T-helper 2 cell treated with Interferon-gamma antibody and Interleukin-4, amounts not matched to agents 5 μg/mL and 100 μg/mL, for 36 hours (primary cell): ENCODE measurements around the gene SUSD4.

ENCODE experiments used
- DNase-seq: peaks from one replicate; pipeline ENCODE4 v3.0.0; 2021; ENCODE audit warnings: low spot score
- H3K27ac Mint-ChIP-seq: one replicate; pipeline ENCODE4 v1.8.0; 2021; ENCODE audit warnings: mild to moderate bottlenecking, mixed read lengths
- H3K27me3 Mint-ChIP-seq: one replicate; pipeline ENCODE4 v1.8.0; 2021; ENCODE audit warnings: low read depth, mixed read lengths
- H3K36me3 Mint-ChIP-seq: one replicate; pipeline ENCODE4 v1.8.0; 2021; ENCODE audit warnings: low read depth, mixed read lengths
- H3K4me1 Mint-ChIP-seq: one replicate; pipeline ENCODE4 v1.8.0; 2021; ENCODE audit warnings: low read depth, mixed read lengths
- H3K4me3 Mint-ChIP-seq: one replicate; pipeline ENCODE4 v1.8.0; 2022; ENCODE audit warnings: mild to moderate bottlenecking, moderate library complexity, mixed read lengths
- H3K9me3 Mint-ChIP-seq: one replicate; pipeline ENCODE4 v1.8.0; 2021; ENCODE audit warnings: mixed read lengths

Gene SUSD4

DNA sequence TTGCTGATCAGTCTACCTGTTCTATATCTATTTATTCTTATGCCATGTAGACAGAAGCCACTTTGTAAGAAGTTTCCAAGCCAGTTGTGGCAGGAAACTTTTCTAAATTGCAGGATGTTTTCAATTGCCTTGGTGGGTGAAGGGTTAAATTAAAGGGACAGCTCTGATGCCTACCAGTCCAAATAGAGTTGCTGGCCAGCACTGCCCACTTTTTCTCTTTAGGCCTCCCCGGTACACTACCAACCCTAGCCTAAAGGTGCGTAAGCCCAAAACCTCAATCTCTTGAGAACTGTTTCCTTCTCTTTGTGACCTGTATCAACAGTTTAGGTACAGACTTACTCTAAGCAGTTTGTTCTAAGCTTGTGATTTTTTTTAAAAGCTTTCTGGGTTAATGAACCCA, 15.5 kb downstream of the SUSD4 start:
- no peak overlapping the region for H3K27ac Mint-ChIP-seq
- no peaks in the 10 kb centered on the region for H3K36me3 Mint-ChIP-seq
- no peaks in the 10 kb centered on the region for H3K9me3 Mint-ChIP-seq
- no peaks in the 10 kb centered on the region for H3K4me1 Mint-ChIP-seq
- H3K27me3 Mint-ChIP-seq: peaks cover 10% of the 10 kb centered on the region
- no peak overlapping the region for H3K4me3 Mint-ChIP-seq
- no peak for DNase-seq

DNA sequence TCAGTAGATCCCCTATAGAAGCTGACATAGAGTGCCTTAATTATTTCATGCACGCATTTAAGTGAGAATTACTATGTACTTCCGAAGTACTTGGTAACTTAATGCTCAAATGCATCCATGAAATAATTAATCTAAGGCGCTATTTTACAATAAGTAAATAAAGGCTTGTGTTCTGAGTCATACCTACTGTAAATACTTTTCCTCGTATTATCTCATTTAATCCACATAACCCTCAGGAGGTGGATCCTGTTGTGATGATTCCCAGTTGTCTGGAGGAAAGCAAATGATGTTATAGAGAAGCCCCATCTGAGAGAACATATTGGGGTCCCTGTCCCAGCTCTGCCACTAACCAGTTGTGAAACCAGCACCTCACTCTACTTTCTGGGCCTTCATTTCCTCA, 16.4 kb downstream of the SUSD4 start:
- H3K27ac Mint-ChIP-seq: no peak overlapping the region
- no peak overlapping the region for H3K4me3 Mint-ChIP-seq
- DNase-seq: no peak
- no peaks in the 10 kb centered on the region for H3K4me1 Mint-ChIP-seq
- H3K9me3 Mint-ChIP-seq: no peaks in the 10 kb centered on the region
- peaks cover 5% of the 10 kb centered on the region for H3K27me3 Mint-ChIP-seq
- no peaks in the 10 kb centered on the region for H3K36me3 Mint-ChIP-seq

DNA sequence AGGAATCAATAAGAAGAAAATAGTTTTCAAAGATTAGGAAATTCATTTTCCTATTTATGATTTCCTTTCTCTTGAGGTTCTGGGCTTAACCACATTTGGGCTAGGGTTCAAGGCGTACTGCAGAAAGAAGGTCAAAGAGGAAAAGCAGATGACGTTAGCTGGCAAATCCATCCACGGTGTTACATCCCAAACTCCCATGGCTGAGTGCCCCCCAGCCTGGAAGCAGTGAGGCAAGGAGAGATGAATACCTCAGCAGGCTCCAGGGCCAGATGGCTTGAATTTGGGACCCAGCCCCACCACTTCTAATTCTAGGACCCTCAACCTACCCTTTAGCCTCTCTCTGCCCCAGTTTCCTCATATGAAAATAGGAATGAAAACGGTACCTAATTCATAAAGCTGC, 17.7 kb downstream of the SUSD4 start:
- no peak for DNase-seq
- Mint-ChIP-seq H3K9me3 (no peaks in the 10 kb centered on the region), H3K4me3 (no peak overlapping the region), H3K4me1 (no peaks in the 10 kb centered on the region), H3K36me3 (no peaks in the 10 kb centered on the region), H3K27me3 (peaks cover 3% of the 10 kb centered on the region), H3K27ac (no peak overlapping the region)

DNA sequence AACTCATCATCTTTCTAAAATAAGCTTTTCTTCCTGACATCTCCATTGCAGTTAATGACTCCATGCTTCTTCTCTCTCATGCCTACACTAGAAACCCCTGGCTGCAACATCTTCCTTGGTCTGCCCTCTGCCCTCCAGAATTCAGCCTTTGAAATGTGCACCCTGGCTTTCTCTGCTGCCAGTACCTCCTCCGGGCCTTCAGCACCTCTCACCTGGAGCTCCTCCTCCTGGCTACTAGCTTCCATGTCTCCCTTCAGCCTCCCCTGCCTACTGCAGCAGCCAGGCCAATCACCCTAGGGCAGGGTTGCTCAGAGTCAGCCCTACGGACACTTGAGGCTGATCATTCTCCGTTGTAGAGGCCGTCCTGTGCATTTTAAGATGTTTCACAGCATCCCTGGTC, 18.3 kb downstream of the SUSD4 start:
- H3K27ac Mint-ChIP-seq: no peak overlapping the region
- H3K4me3 Mint-ChIP-seq: no peak overlapping the region
- no peaks in the 10 kb centered on the region for H3K4me1 Mint-ChIP-seq
- no peak for DNase-seq
- no peaks in the 10 kb centered on the region for H3K36me3 Mint-ChIP-seq
- peaks cover 3% of the 10 kb centered on the region for H3K27me3 Mint-ChIP-seq
- no peaks in the 10 kb centered on the region for H3K9me3 Mint-ChIP-seq

DNA sequence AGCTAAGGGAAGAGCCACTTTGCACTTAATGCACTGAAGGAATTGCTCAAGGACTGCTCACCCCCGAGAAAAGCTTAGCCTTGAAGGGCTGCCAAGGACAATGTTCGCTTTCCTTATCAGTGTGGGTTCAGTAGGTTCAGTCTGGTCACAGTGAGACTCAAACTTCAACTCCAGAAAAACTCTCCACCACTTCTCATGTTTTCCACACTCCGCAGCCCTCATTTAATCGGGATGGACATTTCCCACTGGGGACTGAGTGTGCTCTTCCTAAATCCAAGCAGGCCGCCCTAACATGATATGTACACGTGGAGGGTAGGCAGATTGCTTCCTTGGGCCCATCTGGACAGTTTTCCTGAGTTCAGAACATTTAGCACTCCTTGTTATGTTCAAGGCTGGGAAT, 19.5 kb downstream of the SUSD4 start:
- Mint-ChIP-seq H3K36me3 (no peaks in the 10 kb centered on the region), H3K4me1 (no peaks in the 10 kb centered on the region), H3K27ac (no peak overlapping the region), H3K9me3 (no peaks in the 10 kb centered on the region), H3K27me3 (peaks cover 3% of the 10 kb centered on the region), H3K4me3 (no peak overlapping the region)
- no peak for DNase-seq

DNA sequence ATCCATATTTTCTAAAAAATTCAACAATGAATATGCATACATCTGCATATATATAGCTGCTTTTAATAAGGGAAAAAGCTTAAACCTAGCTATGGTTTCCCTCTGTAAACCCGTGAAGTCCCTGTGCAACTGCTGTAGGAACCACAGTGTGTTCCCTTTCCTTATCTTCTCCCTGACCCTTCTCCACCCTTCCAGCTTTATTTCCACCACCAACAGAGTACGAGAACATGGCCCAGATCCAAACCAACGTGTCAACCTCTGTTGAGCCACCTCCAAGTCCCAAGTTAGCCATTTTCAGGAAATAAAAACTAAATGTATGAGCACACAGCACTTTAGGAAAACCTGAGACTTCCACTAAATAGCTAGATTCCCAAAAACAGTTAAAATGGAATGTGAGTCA, 20.3 kb downstream of the SUSD4 start:
- peaks cover 3% of the 10 kb centered on the region for H3K27me3 Mint-ChIP-seq
- no peaks in the 10 kb centered on the region for H3K9me3 Mint-ChIP-seq
- H3K4me3 Mint-ChIP-seq: no peak overlapping the region
- H3K27ac Mint-ChIP-seq: no peak overlapping the region
- DNase-seq: no peak
- no peaks in the 10 kb centered on the region for H3K36me3 Mint-ChIP-seq
- no peaks in the 10 kb centered on the region for H3K4me1 Mint-ChIP-seq

DNA sequence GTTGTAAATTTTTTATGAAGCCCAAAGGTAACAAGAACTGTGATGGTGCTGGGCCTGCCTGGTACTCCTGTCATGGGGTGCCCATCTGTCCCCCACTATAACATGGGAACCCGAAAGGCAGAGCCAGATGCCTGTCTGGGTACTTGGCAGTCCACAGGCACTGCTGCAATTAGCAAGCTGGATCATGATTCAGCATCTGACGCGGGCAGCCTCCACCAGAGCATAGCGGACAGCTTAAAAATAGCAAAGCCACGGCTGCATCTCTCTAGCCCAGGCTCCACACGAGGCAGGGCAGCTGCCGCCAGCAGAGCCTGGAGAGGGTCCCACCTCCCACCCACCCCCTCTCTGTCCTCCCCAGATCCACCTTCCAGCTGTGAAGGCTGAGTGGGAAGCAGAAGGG, 22.9 kb downstream of the SUSD4 start:
- Mint-ChIP-seq H3K27ac (no peak overlapping the region), H3K36me3 (no peaks in the 10 kb centered on the region), H3K27me3 (no peaks in the 10 kb centered on the region), H3K9me3 (no peaks in the 10 kb centered on the region), H3K4me3 (no peak overlapping the region), H3K4me1 (no peaks in the 10 kb centered on the region)
- DNase-seq: no peak

DNA sequence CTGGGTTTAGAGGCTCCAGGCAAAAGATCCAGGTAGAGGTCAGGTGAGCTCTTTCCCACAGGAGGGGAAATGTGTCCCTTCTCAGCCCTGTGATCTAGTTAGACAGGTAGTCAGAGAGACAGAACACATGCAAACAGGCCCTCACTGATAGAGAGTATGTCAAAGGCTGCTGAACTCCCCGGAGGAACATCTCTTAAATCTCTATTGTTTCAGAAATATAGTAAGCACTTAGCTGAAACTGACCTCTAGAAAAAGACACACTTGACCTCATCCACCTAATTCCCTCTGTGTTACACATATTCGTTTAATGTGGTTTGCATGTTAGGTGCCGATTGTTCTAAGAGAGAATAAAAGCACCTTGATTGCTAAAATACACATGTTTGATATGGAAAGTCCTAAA, 23.3 kb downstream of the SUSD4 start:
- H3K4me1 Mint-ChIP-seq: no peaks in the 10 kb centered on the region
- H3K36me3 Mint-ChIP-seq: no peaks in the 10 kb centered on the region
- H3K27ac Mint-ChIP-seq: no peak overlapping the region
- no peaks in the 10 kb centered on the region for H3K9me3 Mint-ChIP-seq
- no peak for DNase-seq
- H3K4me3 Mint-ChIP-seq: no peak overlapping the region
- H3K27me3 Mint-ChIP-seq: peaks cover under 1% of the 10 kb centered on the region

DNA sequence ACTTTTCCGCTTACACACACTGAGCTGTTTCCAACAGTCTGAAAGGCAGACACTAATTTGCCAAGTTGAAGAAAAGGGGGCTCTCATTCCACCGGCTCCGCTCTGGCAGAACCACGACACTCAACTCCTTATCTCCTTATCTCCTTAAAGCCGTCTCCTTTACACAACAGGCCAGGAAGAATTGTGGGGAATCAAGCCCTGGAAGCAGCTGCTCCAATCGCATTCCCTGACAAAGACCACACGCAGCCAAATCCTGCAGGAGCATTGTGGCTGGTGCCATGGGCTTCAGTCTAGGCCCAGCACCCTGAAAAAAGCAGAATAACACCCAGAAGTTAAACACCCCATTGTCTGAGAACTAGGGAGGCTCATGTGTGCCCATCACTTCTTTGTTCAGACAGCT, 24.1 kb downstream of the SUSD4 start:
- no peak overlapping the region for H3K4me3 Mint-ChIP-seq

DNA sequence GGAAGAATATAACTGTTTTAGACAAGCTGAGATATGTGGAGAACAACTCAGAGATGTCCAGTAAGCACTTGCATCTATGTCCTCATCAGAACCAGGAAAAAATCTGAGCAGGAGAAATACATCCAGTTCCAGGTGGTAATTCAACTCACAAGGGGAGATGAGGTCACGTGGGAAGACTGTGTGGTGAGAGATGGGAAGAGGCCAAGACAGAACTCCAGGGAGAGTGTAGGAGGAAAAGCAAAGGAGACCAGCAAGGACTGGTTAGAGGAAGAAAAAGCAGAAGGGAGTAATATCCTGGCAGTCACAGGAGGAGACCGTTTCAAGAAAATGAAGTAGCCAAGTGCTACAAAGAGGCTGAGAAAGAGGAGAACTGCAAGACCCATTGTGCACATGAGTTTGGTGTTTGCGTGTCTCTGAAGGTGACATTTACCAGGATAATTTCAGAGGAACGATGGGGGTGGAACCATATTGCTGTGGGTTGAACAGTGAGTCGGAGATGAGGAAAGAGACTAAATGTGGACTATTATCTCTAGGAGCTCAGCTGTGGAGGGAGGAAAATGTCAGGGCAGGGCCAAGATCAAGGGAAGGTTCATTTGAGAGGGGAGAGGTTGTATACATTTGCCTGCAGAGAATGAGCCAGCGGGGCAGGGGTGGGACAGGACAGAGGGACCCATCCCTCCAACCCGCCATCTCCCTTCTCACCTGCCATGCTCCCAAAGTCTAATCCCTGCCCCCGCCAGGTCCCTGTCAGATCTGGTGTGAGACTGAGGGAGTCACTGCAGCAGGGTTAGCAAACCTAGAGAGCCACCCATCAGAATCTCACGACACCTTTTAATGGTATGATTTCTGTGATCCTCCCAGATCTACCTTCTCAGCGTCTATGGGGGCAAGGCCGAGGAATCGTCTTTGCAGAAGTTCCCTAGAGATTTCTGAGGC, 24.9 kb downstream of the SUSD4 start:
- H3K4me1 Mint-ChIP-seq: no peaks in the 10 kb centered on the region
- H3K36me3 Mint-ChIP-seq: no peaks in the 10 kb centered on the region
- no peaks in the 10 kb centered on the region for H3K9me3 Mint-ChIP-seq
- H3K27me3 Mint-ChIP-seq: peaks cover 9% of the 10 kb centered on the region
- no peak overlapping the region for H3K27ac Mint-ChIP-seq
- no peak overlapping the region for H3K4me3 Mint-ChIP-seq
- no peak for DNase-seq

More for the DNA sequence above, 24.1 kb downstream of the SUSD4 start:
- Mint-ChIP-seq H3K27ac (no peak overlapping the region), H3K27me3 (peaks cover 4% of the 10 kb centered on the region), H3K9me3 (no peaks in the 10 kb centered on the region), H3K36me3 (no peaks in the 10 kb centered on the region), H3K4me1 (no peaks in the 10 kb centered on the region)
- DNase-seq: no peak

DNA sequence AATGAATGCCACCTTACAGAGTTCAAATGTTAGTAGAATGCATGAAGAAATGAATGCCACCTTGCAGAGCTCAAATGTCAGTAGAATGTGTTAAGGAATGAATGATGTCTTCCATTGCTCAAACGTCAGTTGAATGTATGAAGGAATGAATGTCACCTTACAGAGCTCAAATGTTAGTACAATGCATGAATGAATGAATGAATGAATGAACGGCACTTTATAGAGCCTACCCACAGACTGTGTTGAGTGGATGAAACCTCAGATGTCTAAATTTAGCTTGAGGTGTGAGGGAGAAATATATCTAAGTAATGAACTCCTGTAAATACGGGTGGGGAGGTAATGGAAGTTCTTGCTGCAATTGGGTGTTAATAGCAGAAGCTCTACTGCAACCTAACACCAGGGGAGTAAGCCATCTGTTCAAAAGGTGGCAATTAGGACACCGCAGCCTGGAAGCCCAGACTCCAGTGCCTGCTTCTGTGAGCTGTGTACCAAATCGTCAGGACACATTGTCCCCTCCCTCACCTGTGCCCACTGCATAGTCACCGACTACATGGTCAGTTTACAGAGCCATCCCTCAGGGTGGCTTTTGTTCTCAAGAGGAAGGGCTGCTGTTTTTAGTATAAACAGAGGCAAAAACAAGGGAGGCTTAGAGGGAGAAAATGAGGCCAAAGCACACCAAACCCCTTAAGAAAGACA, 26.7 kb downstream of the SUSD4 start:
- no peak overlapping the region for H3K27ac Mint-ChIP-seq
- H3K27me3 Mint-ChIP-seq: peaks cover 10% of the 10 kb centered on the region
- no peak for DNase-seq
- no peak overlapping the region for H3K4me3 Mint-ChIP-seq
- H3K9me3 Mint-ChIP-seq: no peaks in the 10 kb centered on the region
- H3K4me1 Mint-ChIP-seq: no peaks in the 10 kb centered on the region
- H3K36me3 Mint-ChIP-seq: no peaks in the 10 kb centered on the region

DNA sequence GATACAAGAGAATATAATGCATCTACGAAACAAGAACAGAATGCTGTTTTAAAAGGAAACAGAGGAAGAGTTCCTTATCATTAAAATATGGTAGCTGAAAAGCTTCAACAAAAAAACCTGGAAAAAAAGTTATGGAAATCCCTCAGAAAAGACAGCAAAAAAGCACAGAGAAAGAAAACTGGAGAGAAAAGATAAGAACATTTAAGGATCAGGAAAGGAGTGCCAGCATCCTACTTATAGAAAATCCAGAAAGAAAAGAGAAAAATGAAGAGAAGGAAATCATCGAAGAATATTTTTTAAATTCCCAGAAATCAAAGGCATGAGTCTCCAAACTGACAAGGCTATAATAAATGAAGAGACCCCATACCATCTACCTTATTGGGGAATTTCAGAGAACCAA, 29.8 kb downstream of the SUSD4 start:
- no peaks in the 10 kb centered on the region for H3K36me3 Mint-ChIP-seq
- no peak overlapping the region for H3K27ac Mint-ChIP-seq

DNA sequence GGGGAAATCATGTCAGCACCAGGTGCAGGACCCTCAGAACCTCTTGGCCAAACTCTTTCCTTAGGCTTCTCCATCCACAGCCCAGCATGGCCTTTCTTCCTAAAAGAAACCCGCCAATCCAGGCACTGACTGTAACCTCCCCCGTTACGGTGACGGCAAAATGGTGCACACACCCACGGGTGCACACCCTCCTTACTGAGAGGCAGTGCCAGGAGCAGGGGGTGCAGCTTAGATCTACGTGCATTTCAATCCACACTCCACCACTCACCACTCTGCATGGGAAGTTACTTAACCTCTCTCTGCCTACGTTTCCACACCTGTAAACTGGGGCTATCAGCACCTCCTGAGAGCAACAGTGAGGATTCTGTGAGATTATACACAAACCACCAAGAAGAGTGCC, 31.0 kb downstream of the SUSD4 start:
- Mint-ChIP-seq H3K36me3 (no peaks in the 10 kb centered on the region), H3K9me3 (no peaks in the 10 kb centered on the region), H3K4me3 (no peak overlapping the region), H3K27ac (no peak overlapping the region), H3K27me3 (peaks cover 10% of the 10 kb centered on the region), H3K4me1 (no peaks in the 10 kb centered on the region)
- DNase-seq: no peak

More for the DNA sequence above, 29.8 kb downstream of the SUSD4 start:
- Mint-ChIP-seq H3K9me3 (no peaks in the 10 kb centered on the region), H3K4me3 (no peak overlapping the region), H3K4me1 (no peaks in the 10 kb centered on the region), H3K27me3 (peaks cover 10% of the 10 kb centered on the region)
- DNase-seq: no peak

DNA sequence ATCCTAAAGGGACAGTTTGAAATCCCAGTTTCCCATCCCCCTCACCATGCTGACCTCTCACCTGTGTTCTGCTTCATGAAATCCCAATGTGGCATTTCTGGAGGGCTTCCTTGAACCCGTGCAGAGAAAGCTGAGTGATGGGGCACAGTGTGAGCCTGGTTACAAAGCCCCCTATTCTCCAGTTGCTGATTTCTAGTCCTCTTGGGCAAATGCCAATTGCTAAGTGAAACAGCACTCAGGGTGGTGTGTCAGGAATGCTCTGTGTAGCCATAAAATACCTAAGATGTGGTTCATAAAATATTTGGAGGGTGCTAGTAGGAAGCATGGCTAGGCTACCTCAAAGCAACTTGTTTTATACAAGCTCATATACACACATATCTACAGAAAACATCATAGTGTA, 32.0 kb downstream of the SUSD4 start:
- no peaks in the 10 kb centered on the region for H3K9me3 Mint-ChIP-seq
- no peak overlapping the region for H3K27ac Mint-ChIP-seq
- DNase-seq: no peak
- no peaks in the 10 kb centered on the region for H3K36me3 Mint-ChIP-seq
- peaks cover 10% of the 10 kb centered on the region for H3K27me3 Mint-ChIP-seq
- H3K4me1 Mint-ChIP-seq: no peaks in the 10 kb centered on the region
- H3K4me3 Mint-ChIP-seq: no peak overlapping the region
